GM21367 (cell line): ENCODE data around the gene RNF114.
"Not testable (repeated sequence)": the region's sequence is repeated elsewhere in the genome, so short reads cannot be mapped to it uniquely, and the experiment has no call there.

Experiments
- ATAC-seq: cut with Tn5 transposase; IDR thresholded peaks from one replicate; pipeline ENCODE4 v1.9.1; 2021; ENCODE audit not compliant: unreplicated experiment

RNF114 gene

DNA sequence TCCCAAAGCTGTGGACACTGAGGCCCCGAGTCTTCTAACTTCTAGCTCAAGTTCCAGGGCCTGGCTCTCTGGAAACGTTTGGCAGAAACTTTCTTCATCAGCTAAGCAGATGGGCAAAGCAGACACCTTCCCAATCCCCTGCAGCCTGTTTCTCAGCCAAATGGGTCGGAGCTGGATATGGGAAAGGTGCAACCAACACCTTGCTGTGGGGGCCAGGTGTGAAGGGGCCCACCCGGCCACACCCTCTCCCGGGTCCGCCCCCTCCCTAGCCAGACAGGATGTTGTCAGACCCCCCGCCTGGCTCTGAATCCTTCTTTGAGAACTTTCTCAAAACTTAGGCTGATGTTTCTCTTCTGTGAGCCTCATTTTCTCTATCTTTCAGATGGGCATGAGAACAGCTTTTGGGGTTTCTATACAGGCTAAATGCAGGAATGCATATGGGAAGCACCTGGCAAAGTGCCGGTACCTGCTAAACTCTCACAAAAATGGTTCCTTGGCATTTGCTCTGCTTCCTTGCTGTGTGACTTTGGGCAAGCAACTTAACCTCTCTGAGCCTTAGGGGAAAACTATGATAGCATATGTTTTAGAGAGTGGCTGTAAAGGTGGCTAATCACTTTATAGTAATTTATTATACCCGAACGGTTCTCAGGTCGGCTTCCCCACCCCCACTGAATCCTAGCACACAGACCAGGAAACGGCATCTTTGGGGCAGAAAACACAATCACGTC, 48.4 kb downstream of the RNF114 start:
- no peak for ATAC-seq

DNA sequence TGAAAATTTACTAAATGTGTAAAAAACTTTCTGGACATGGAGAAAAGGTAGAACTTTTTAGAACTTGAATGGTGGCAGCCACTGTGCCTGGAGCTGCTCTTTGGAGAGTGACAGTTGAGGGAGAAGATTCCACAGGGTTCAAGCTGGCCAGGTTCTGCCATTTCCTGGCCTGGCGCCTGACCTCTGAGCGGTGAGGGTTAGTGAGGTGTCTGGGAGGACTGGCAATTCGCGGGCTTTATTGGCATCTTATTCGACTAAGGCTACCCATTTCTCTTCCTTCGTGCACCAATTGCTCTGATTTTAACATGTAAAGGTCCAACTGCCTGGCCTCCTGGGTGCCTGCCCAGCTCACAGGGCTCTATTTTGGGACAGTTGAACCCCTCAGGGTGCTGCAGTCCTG, 49.0 kb downstream of the RNF114 start:
- no peak for ATAC-seq

DNA sequence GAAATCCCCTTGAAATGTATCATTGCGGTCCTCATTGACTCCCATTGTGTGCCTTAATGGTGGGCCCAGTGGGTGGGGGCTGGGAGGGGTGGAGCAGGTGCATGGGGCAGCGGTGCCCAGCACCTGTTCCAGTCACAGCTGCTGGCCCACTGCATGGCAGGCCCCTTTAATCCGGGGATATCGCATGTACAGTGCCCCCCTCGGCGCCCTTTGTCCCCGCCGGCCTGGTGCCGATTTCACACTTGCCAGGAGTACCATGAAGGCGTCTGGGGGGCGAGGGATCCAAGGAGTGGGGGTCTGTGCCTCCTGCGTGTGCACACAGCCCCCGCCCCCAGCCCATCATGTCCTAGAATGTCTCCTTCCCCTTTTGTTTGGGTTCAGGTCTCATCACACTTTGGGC, 49.4 kb downstream of the RNF114 start:
- no peak for ATAC-seq

DNA sequence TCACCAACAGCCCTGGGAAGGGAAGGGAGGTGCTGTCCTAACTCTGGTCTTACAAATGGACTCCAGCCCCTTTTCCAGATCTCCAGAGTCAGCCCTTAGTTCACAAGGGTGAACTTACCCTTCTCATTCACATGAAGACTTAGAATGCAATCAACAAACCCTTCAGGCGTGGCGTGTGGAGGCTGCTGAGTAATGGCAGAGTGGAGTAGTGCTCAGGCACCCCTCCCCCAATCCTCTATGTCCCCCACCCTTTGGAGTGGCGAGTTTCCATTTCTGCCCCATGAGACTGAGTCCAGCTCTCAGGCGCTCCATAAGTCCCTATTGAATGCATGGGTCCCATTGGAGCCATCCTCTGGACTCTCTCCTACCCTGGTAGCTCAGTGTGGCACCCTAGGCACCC, 49.9 kb downstream of the RNF114 start:
- ATAC-seq, result no peak

DNA sequence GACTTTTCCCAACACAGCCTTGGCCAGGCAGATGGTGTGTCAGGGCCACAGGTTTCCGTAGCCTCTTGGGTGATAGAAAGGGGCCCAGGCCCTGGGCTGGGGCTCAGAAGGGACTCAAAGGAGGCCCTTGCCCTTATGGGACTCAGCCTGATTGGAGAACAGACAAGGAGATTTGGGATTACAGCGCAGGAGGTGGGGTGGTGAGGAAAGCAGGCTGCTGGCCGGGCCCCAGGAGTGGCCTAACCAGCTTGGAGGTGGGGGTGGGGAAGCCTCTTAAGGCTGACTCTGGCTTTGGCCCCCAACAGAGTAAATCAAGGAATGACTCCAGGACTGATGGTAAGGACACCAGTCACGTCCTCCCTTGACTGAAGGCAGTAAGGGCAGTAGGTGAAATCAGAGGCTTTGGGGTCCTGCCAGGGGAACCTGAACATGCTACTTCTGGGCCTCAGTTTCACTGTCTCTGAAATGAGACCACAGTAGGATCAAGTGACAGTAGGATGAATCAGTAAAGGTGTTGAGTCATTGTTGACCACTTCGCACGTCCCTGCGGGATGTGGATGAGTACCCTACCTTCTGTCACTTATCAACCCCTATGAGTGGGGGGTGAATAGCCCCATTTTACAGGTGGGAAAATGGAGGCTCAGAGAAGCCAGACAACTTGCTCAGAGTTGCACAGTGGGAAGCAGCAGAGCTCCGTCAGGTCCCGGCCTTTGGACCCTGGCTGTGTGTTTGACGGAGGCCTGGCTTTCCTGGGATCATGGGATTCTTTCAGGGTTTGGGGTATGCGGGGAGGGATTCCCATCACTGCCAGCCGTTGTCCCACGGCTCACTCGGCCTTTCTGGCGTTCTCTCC, 51.0 kb downstream of the RNF114 start:
- ATAC-seq, result no peak

DNA sequence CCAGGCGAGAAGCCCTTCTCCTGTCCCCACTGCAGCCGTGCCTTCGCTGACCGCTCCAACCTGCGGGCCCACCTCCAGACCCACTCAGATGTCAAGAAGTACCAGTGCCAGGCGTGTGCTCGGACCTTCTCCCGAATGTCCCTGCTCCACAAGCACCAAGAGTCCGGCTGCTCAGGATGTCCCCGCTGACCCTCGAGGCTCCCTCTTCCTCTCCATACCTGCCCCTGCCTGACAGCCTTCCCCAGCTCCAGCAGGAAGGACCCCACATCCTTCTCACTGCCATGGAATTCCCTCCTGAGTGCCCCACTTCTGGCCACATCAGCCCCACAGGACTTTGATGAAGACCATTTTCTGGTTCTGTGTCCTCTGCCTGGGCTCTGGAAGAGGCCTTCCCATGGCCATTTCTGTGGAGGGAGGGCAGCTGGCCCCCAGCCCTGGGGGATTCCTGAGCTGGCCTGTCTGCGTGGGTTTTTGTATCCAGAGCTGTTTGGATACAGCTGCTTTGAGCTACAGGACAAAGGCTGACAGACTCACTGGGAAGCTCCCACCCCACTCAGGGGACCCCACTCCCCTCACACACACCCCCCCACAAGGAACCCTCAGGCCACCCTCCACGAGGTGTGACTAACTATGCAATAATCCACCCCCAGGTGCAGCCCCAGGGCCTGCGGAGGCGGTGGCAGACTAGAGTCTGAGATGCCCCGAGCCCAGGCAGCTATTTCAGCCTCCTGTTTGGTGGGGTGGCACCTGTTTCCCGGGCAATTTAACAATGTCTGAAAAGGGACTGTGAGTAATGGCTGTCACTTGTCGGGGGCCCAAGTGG, 51.9 kb downstream of the RNF114 start:
- ATAC-seq, result no peak

DNA sequence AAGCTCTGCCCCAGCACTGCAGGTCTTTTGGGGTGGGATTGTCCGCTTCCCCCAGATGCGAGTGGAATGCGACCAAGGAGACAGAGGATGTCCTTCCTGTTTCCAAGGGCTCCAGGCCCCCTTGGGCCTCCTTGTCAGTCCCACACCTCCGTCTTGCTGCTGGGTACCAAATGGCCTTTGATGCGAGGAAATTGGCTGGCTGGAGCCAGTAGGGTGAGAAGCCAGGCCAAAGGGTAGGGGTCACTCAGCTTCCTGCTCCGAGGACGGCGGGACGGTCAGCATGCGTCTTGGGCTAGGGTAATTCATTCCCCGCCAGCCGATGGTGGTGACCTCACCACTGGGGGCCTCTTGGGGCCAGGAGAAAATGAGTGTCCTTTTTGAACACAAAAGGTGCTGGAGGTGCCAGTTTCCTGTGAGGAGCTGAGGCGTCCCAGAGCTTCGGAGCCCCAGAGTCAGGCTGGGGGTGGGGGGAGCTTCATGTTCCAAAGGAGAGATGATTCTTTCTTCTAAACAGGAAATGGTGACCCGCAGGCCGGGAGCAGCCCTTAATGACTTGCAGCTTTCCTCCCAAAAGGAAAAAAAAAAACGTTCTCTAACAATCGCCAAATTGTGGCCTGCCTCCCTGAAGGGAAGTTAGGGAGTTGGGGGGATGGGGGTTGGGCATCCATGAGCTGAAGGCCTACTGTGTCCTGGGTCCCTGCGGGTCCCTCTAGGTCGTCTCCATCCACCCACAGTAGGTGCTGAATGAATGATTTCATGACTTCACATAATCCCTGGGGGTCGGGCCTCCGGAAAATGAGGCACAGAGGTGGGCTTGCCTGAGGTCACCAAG, 53.3 kb downstream of the RNF114 start:
- no peak for ATAC-seq

DNA sequence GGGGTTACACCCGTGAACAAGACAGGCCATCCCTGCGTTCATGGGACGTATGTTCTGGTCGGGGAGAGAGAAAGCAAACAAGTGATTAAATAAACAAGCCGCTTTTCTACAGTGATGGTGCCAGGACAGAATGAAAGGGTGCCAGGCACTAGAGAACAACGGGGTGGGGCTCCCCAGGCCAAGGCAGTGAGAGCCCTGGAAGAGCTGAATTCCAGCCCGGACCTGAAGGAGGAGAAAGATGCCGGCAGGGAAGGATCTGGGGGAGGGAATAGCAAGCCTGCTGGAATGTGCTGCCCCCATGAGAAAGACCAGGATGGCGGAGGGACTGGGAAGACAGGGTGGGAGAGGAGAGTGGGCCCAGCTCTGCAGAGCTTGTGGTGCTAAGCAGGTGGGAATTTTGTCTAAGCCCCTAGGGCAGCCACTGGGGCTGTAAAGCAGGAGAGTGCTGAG, 54.1 kb downstream of the RNF114 start:
- ATAC-seq, result no peak

DNA sequence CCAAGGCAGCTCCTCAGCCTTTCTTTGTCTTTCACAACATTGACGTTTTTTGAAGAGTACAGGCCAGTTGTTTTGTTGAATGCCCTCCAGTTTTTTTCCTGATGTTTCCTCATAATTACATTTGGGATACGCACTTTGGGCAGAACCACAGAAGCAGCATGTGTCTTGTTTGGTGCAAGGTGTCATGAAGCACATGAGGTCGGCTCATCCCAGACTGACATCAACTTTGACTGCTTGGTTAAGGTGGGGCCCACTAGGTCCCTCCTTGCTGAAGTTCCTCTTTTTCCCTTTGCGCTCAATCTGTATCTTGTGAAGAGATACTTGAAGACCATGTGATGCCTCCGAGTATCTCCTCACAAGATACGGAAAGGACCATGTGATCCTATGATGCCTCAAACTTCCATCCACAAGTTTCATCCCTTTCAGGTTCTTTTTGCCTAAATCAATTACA, 57.1 kb downstream of the RNF114 start:
- no peak for ATAC-seq

DNA sequence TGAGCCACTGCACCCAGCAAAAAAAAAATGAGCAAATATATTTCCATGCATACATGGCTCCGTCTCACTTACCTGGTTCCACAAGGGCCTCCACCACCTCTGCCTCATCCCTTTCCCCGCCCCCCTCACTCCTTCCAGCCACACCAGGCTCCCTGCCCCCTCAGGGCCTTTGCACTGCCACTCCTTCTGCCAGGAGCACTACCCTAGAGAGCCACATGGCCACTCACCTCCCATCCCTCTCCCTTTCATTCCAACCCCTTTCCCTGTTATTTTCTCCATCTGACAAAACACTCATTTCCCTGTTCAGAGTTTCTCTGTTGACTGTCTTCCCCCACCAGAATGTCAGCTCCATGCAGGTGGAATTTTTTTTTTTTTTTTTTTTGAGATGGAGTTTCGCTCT, 59.4 kb downstream of the RNF114 start:
- no peak for ATAC-seq

DNA sequence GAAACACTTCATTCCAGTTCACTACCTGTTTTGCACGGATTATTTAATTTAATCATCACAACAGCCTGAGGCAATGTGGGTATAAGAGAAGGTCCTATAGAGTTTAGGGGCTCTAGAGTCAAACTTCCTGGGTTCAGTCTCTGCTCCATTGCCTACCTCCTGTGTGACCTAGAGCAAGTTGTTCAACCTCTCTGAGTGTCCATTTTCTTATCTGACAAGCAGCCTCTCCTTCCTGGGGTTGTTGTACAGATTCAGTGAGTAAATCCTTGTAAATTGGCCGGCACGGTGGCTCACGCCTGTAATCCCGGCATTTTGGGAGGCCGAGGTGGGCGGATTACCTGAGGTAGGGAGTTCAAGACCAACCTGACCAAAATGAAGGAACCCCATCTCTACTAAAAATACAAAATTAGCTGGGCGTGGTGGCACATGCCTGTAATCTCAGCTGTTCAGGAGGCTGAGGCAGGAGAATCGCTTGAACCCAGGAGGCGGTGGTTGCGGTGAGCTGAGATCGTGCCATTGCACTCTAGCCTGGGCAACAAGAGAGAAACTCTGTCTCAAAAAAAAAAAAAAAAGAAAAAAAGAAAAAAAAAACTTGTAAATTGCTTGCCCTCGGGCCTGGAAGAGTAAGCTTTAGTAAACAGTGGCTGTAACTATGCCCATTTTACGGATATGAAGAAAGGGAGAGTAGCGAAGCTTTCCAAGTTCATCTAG, 62.4 kb downstream of the RNF114 start:
- not testable (repeated sequence) for ATAC-seq

DNA sequence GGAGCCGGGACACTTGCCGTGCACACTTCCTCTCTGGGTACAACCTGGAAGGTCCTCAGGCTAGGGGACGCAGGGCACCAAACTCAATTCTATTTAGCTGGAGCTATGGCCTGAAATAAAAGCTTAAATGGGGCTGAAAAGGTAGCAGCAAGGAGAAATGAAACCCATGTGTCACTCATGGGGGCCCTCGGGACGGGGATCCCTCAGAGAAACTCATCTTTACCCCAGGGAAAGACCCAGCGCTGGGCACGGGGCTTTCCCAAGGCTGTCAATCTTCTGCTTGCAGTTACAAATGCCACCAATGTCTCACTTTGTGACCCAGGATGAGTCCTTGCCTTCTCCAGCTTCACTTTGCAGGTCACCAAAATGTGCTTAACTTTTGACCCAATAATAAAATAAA, 63.1 kb downstream of the RNF114 start:
- peak; percentile 63 for ATAC-seq

DNA sequence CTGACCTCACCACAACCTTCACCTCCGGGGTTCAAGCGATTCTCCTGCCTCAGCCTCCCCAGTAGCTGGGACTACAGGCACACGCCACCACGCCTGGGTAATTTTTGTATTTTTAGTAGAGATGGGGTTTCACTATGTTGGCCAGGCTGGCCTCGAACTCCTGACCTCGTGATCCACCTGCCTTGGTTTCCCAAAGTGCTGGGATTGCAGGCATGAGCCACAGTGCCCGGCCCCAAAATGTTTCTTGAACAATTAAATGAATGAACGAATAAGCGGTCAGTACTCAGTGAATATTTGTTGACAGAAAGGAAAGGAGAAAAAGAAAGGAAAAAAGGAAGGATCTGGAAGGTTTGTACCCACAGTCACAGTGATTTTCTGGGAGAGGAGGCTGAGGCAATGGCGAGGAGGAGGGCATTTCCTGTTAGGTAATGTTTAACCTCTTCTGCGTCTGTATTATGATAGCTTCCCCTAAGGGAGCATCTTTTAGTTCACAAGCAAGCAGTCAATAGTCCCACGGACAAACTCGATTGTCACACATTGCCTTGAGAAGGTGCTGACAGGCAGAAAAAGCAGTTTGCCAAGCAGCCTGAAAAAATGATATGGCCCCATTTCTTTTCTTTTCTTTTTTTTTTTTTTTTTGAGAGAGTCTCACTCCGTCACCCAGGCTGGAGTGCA, 64.5 kb downstream of the RNF114 start:
- ATAC-seq, result not testable (repeated sequence)

DNA sequence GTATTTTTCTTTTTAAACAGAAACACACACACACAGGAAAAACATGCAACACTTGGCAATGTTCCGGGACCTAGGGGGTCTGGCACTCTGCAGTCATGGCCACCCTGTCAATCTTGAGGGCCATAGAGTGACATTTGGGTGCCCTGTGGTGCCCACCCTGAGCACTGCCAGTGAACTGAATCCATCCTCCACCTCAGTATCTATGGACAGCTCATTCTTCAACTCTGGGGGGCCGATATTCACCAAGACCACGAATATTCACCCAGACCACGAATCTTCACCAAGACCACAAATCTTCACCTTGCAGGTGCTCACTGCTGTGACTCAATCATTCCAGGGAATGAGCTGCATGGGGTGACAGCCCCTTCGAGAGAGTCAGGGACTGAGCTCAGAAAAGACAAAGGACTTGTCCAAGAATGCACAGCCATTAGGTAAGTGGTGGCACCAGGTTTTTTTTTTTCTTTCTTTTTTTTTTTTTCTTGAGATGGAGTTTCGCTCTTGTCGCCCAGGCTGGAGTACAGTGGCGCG, 65.7 kb downstream of the RNF114 start:
- no peak for ATAC-seq

DNA sequence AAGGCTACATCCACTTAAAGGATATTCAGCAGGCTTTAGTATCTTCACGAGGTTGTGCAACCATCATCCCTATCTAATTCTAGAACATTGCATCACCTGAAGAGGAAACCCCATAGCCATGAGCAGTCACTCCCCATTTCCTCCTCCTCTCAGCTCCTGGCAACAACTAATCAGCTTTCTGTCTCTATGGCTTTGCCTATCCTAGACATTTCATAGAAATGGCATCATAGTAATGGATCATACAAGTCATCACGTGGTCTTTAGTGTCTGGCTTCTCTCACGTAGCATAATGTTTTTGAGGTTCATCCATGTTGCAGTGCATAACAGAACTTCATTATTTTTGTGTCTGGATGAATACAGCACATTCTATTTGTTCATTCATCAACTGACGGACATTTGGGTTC, 67.1 kb downstream of the RNF114 start:
- ATAC-seq, result no peak
